Glutamatergic neuron (in vitro differentiated cells): ENCODE results near the gene TTLL4. TPM values are rescaled to one million over a fixed set of nuclear protein-coding genes. Genes with fewer than 3 reads are reported as not detected.
"Not testable (repeated sequence)": the region's sequence is repeated elsewhere in the genome, so short reads cannot be mapped to it uniquely, and the experiment has no call there.

ENCODE experiments used
- DNase-seq: peaks from one replicate; pipeline ENCODE4 v3.0.0; 2022
- H3K27ac Mint-ChIP-seq: one replicate; pipeline ENCODE4 v1.8.0; 2020; ENCODE audit warnings: mild to moderate bottlenecking, mixed read lengths, inconsistent platforms; ENCODE audit not compliant: unreplicated experiment
- H3K27me3 Mint-ChIP-seq: one replicate; pipeline ENCODE4 v1.8.0; 2020; ENCODE audit warnings: mild to moderate bottlenecking, moderate library complexity, mixed read lengths, inconsistent platforms; ENCODE audit not compliant: unreplicated experiment
- H3K36me3 Mint-ChIP-seq: one replicate; pipeline ENCODE4 v1.8.0; 2020; ENCODE audit warnings: mild to moderate bottlenecking, mixed read lengths, inconsistent platforms; ENCODE audit not compliant: unreplicated experiment
- H3K4me1 Mint-ChIP-seq: one replicate; pipeline ENCODE4 v1.8.0; 2020; ENCODE audit warnings: mild to moderate bottlenecking, low read depth, mixed read lengths, inconsistent platforms; ENCODE audit not compliant: unreplicated experiment
- H3K4me3 Mint-ChIP-seq: one replicate; pipeline ENCODE4 v1.8.0; 2020; ENCODE audit warnings: mild to moderate bottlenecking, mixed read lengths, inconsistent platforms; ENCODE audit not compliant: unreplicated experiment
- H3K9me3 Mint-ChIP-seq: one replicate; pipeline ENCODE4 v1.8.0; 2020; ENCODE audit warnings: mild to moderate bottlenecking, moderate library complexity, mixed read lengths, inconsistent platforms; ENCODE audit not compliant: unreplicated experiment
- CTCF ChIP-seq: fragments of 200-600 bp; sonication (generic); IDR thresholded peaks from one replicate; pipeline ENCODE4 v1.5.0; 2021; ENCODE audit not compliant: partially characterized antibody, unreplicated experiment
- total RNA-seq: library from RNA; stranded (reverse); fragmentation: NEBNext Ultra II Directional; extraction: Animal tissue kit (Norgen Biotek cat#: 25700); gene quantifications from one replicate; pipeline ENCODE4 v1.2.1, GENCODE V29; 2021; ENCODE audit not compliant: unreplicated experiment

Gene TTLL4
- total RNA-seq, 1 donor from 2014 or later: 27.9 TPM

- no peak overlapping the region for H3K27ac Mint-ChIP-seq
- TF ChIP-seq CTCF: no peak
- DNase-seq: no peak
- no peaks in the 10 kb centered on the region for H3K9me3 Mint-ChIP-seq
- no peaks in the 10 kb centered on the region for H3K4me1 Mint-ChIP-seq
- H3K27me3 Mint-ChIP-seq: peaks cover 2% of the 10 kb centered on the region
- no peaks in the 10 kb centered on the region for H3K36me3 Mint-ChIP-seq
- no peak overlapping the region for H3K4me3 Mint-ChIP-seq
These were observed 44.5 kb downstream of the TTLL4 start for GRCh38 chr2:218755198-218755566.

GRCh38 chr2:218755567-218756404 lies 45.2 kb downstream of the TTLL4 start:
- H3K9me3 Mint-ChIP-seq: no peaks in the 10 kb centered on the region
- no peaks in the 10 kb centered on the region for H3K36me3 Mint-ChIP-seq
- no peak for TF ChIP-seq CTCF
- peaks cover 2% of the 10 kb centered on the region for H3K27me3 Mint-ChIP-seq
- H3K4me3 Mint-ChIP-seq: no peak overlapping the region
- DNase-seq: no peak
- H3K4me1 Mint-ChIP-seq: no peaks in the 10 kb centered on the region
- H3K27ac Mint-ChIP-seq: no peak overlapping the region

GRCh38 chr2:218756599-218757377 lies 46.2 kb downstream of the TTLL4 start:
- no peak for TF ChIP-seq CTCF
- no peak for DNase-seq
- Mint-ChIP-seq H3K27ac (no peak overlapping the region), H3K4me1 (no peaks in the 10 kb centered on the region), H3K4me3 (no peak overlapping the region), H3K36me3 (no peaks in the 10 kb centered on the region), H3K9me3 (no peaks in the 10 kb centered on the region), H3K27me3 (peaks cover 2% of the 10 kb centered on the region)

GRCh38 chr2:218761795-218762194 lies 51.2 kb downstream of the TTLL4 start:
- H3K27me3 Mint-ChIP-seq: no peaks in the 10 kb centered on the region
- no peak for TF ChIP-seq CTCF
- H3K36me3 Mint-ChIP-seq: no peaks in the 10 kb centered on the region
- no peak overlapping the region for H3K4me3 Mint-ChIP-seq
- DNase-seq: no peak
- no peak overlapping the region for H3K27ac Mint-ChIP-seq
- H3K4me1 Mint-ChIP-seq: no peaks in the 10 kb centered on the region
- no peaks in the 10 kb centered on the region for H3K9me3 Mint-ChIP-seq

GRCh38 chr2:218772759-218773158 lies 62.1 kb downstream of the TTLL4 start:
- not testable (repeated sequence) for H3K4me1 Mint-ChIP-seq

More at GRCh38 chr2:218772759-218773158, 62.1 kb downstream of the TTLL4 start:
- H3K27me3 Mint-ChIP-seq, H3K27ac Mint-ChIP-seq, DNase-seq, H3K4me3 Mint-ChIP-seq, H3K9me3 Mint-ChIP-seq: not testable (repeated sequence)
- peaks cover 11% of the 10 kb centered on the region for H3K36me3 Mint-ChIP-seq
